SK-N-SH (cell line): ENCODE data around the gene CDAN1. TPM values are rescaled to one million over a fixed set of nuclear protein-coding genes. Genes with fewer than 3 reads are reported as not detected.

Experiments used
- CTCF ChIA-PET: fragments of 300-600, 350-600 bp; formaldehyde crosslinking; extraction: SDS; loops from one replicate; lab custom pipeline; 2021; lab: Yijun Ruan, JAX
- POLR2A ChIA-PET: fragments of 350-600 bp; sonication (Branson Sonifier 250); formaldehyde crosslinking; extraction: SDS; loops from one replicate; lab custom pipeline; 2020; ENCODE audit warnings: antibody characterized with exemption, inconsistent platforms; lab: Yijun Ruan, JAX
- DNase-seq: peaks from one replicate; pipeline ENCODE4 v3.0.0; 2012
- H2AFZ ChIP-seq: fragments of 200-600 bp; sonication (generic); 2 replicates; pipeline ENCODE4 v1.8.1; 2016; ENCODE audit warnings: antibody characterized with exemption, mild to moderate bottlenecking, low read depth
- H3F3A ChIP-seq: fragments of 200-600 bp; sonication (generic); replicated peaks from 2 replicates; pipeline ENCODE3; 2016; ENCODE audit warnings: antibody characterized with exemption, mild to moderate bottlenecking; ENCODE audit not compliant: insufficient read depth
- H3K27ac ChIP-seq, 2 experiments: fragments of 200-500 bp in 1 of 2; fragments of 200-600 bp in 1 of 2; sonication (Bioruptor generic) in 1 of 2; sonication (generic), shearing (Covaris generic) in 1 of 2; 2 replicates each; pipeline versions ENCODE4 v1.5.1 to v1.6.1; 2014 to 2016; ENCODE audit warnings: low read depth in 2 of 2, inconsistent platforms in 1 of 2, low read length in 1 of 2, mild to moderate bottlenecking in 1 of 2, mixed read lengths in 1 of 2
- H3K27me3 ChIP-seq: fragments of 200-600 bp; sonication (generic), shearing (Covaris generic); 2 replicates; pipeline ENCODE4 v1.6.1; 2016; ENCODE audit warnings: mixed run types; ENCODE audit not compliant: insufficient read depth
- H3K36me3 ChIP-seq, 2 experiments: fragments of 200-500 bp in 1 of 2; fragments of 200-600 bp in 1 of 2; sonication (Bioruptor generic) in 1 of 2; sonication (generic) in 1 of 2; replicated peaks in 1 of 2; 2 replicates each; pipeline versions ENCODE3 to v1.5.1; 2014 to 2016; ENCODE audit warnings: low read length in 1 of 2, mild to moderate bottlenecking in 1 of 2; ENCODE audit not compliant: insufficient read depth in 2 of 2, control insufficient read depth in 1 of 2
- H3K4me1 ChIP-seq, 2 experiments: fragments of 200-500 bp in 1 of 2; fragments of 200-600 bp in 1 of 2; sonication (Bioruptor generic) in 1 of 2; sonication (generic), shearing (Covaris generic) in 1 of 2; 2 replicates each; pipeline versions ENCODE4 v1.5.1 to v1.6.1; 2014 to 2016; ENCODE audit warnings: low read depth in 1 of 2, low read length in 1 of 2, mixed run types in 1 of 2; ENCODE audit not compliant: insufficient read depth in 2 of 2, control insufficient read depth in 1 of 2
- H3K4me2 ChIP-seq: fragments of 200-600 bp; sonication (generic), shearing (Covaris generic); 2 replicates; pipeline ENCODE4 v1.6.1; 2017; ENCODE audit warnings: mixed run types
- H3K4me3 ChIP-seq, 2 experiments: fragments of 200-500 bp in 1 of 2; fragments of 200-600 bp in 1 of 2; sonication (Bioruptor generic) in 1 of 2; sonication (generic), shearing (Covaris generic) in 1 of 2; 2 replicates each; pipeline versions ENCODE4 v1.5.1 to v1.8.1; 2014 to 2016; ENCODE audit warnings: low read depth in 2 of 2, inconsistent platforms in 1 of 2, low read length in 1 of 2, mild to moderate bottlenecking in 1 of 2, mixed read lengths in 1 of 2, moderate library complexity in 1 of 2
- H3K79me2 ChIP-seq: fragments of 200-600 bp; sonication (generic); 2 replicates; pipeline ENCODE4 v1.8.1; 2017; ENCODE audit warnings: mild to moderate bottlenecking; ENCODE audit not compliant: insufficient read depth
- H3K9ac ChIP-seq: fragments of 200-600 bp; sonication (generic); 2 replicates; pipeline ENCODE4 v1.6.1; 2017; ENCODE audit warnings: mixed run types
- H3K9me2 ChIP-seq: fragments of 200-600 bp; sonication (generic); 2 replicates; pipeline ENCODE4 v1.6.1; 2017; ENCODE audit warnings: mixed run types
- H3K9me3 ChIP-seq: fragments of 200-600 bp; sonication (generic); 2 replicates; pipeline ENCODE4 v1.6.1; 2017; ENCODE audit warnings: mixed run types, mild to moderate bottlenecking, moderate library complexity
- H4K20me1 ChIP-seq: fragments of 200-600 bp; sonication (generic); 2 replicates; pipeline ENCODE4 v1.6.1; 2017; ENCODE audit warnings: mild to moderate bottlenecking, mixed run types; ENCODE audit not compliant: insufficient read depth
- EZH2phosphoT487 ChIP-seq: fragments of 200-600 bp; sonication (generic); IDR thresholded peaks from 2 replicates; pipeline ENCODE4 v1.6.1; 2017; ENCODE audit warnings: low read depth, mixed run types, mild to moderate bottlenecking, antibody characterized with exemption, moderate library complexity, borderline replicate concordance
- GABPA ChIP-seq: IDR thresholded peaks from 2 replicates; pipeline ENCODE4 v1.4.0; 2012; ENCODE audit warnings: low read depth, mild to moderate bottlenecking
- MXI1 ChIP-seq: IDR thresholded peaks from 2 replicates; pipeline ENCODE4 v1.6.1; 2012; ENCODE audit warnings: mild to moderate bottlenecking, low read depth, low read length, improper control_type of control experiment
- RFX5 ChIP-seq: IDR thresholded peaks from 2 replicates; pipeline ENCODE4 v1.6.1; 2012; ENCODE audit warnings: mild to moderate bottlenecking, improper control_type of control experiment, low read length
- SIN3A ChIP-seq: IDR thresholded peaks from 2 replicates; pipeline ENCODE4 v1.6.1; 2012; ENCODE audit warnings: low read depth, mild to moderate bottlenecking, low read length, moderate library complexity, borderline replicate concordance
- TCF12 ChIP-seq: IDR thresholded peaks from 2 replicates; pipeline ENCODE4 v1.4.0; 2012
- WGBS: methylation state at CpG from one replicate; pipeline ENCODE4 v1.1.6; 2017; ENCODE audit warnings: low lambda C conversion rate; 5-methylcytosine and 5-hydroxymethylcytosine counted together
- polyA plus RNA-seq, 3 experiments: library from polyadenylated mRNA; depleted of rRNA; stranded (reverse); fragments of >200 nt; gene quantifications; 2 replicates each; pipeline ENCODE4 v1.2.3, GENCODE V29; 2012
- TF ChIP-seq, protein P1 (sequence below): fragments of 150-350 bp; IDR thresholded peaks from 2 replicates; pipeline ENCODE4 v1.6.1; 2017; ENCODE audit warnings: antibody characterized with exemption, low read length, low read depth, borderline replicate concordance
- TF ChIP-seq, protein P2 (sequence below): IDR thresholded peaks from 2 replicates; pipeline ENCODE4 v1.6.1; 2012; ENCODE audit warnings: mild to moderate bottlenecking, low read depth, low read length, moderate library complexity

CDAN1 gene
- polyA plus RNA-seq, 1 of the 3 experiments (the other 2 are of a cell fraction), result 6.2 TPM

DNA sequence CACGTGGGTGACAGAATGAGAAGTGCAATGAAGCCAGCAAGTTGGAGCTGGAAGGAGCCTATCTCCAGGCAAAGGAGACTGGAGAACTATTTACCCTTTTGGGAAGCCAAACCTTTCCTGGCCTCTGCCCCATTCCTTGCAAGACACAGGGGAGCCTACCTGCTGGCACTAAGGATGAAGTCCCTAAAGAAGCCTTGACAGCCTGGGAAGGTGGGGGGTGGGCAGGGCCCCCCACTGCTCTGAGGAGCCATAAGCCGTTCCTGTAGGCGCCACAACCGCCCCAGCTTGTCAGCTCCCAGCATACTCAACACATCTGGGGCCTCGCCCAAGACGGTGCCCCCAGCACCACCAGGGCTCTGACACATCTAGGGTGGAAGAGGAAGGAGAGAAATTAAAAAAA, 5.5 kb downstream of the CDAN1 start (continued):
- TF ChIP-seq, protein P1, sequence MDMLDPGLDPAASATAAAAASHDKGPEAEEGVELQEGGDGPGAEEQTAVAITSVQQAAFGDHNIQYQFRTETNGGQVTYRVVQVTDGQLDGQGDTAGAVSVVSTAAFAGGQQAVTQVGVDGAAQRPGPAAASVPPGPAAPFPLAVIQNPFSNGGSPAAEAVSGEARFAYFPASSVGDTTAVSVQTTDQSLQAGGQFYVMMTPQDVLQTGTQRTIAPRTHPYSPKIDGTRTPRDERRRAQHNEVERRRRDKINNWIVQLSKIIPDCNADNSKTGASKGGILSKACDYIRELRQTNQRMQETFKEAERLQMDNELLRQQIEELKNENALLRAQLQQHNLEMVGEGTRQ, result no peak

DNA sequence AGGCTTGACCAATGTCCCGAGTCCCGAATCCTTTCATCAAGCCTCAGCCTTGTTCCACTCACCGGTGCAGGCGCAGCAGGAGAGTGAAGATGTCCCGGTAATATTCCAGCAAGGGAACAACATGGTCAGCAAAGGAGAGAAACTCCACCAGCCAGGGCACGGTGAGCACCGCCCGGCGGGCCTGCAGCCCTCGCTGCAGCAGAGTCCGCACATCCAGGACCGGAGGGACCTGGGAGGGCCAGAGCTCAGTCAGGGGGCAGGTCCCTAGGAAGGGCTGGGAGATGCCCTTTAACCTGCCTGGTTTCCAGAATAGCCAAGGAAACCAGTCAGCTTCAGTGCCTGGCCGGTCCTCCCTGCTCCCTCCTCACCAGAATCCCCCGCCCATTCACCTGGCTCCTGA, 6.4 kb downstream of the CDAN1 start:
- H3K79me2 ChIP-seq, result peaks cover 8% of the 10 kb centered on the region; the same call in 1 of the 2 replicates
- ChIA-PET CTCF (interaction anchor here (1.3 to 1.8 kb wide), 2 partner anchors 17 to 196 kb away, joined by 4 to 6 read pairs; no protein-coding TSS in a partner anchor), POLR2A (no interaction called here)
- H3K4me1 ChIP-seq, result peaks cover 0 to 9% of the 10 kb centered on the region in 2 experiments; a peak in 1 of 4 replicates
- no peak for TF ChIP-seq RFX5
- TF ChIP-seq GABPA, result no peak
- no peak for TF ChIP-seq SIN3A
- TF ChIP-seq EZH2phosphoT487, result no peak
- TF ChIP-seq, protein P2, sequence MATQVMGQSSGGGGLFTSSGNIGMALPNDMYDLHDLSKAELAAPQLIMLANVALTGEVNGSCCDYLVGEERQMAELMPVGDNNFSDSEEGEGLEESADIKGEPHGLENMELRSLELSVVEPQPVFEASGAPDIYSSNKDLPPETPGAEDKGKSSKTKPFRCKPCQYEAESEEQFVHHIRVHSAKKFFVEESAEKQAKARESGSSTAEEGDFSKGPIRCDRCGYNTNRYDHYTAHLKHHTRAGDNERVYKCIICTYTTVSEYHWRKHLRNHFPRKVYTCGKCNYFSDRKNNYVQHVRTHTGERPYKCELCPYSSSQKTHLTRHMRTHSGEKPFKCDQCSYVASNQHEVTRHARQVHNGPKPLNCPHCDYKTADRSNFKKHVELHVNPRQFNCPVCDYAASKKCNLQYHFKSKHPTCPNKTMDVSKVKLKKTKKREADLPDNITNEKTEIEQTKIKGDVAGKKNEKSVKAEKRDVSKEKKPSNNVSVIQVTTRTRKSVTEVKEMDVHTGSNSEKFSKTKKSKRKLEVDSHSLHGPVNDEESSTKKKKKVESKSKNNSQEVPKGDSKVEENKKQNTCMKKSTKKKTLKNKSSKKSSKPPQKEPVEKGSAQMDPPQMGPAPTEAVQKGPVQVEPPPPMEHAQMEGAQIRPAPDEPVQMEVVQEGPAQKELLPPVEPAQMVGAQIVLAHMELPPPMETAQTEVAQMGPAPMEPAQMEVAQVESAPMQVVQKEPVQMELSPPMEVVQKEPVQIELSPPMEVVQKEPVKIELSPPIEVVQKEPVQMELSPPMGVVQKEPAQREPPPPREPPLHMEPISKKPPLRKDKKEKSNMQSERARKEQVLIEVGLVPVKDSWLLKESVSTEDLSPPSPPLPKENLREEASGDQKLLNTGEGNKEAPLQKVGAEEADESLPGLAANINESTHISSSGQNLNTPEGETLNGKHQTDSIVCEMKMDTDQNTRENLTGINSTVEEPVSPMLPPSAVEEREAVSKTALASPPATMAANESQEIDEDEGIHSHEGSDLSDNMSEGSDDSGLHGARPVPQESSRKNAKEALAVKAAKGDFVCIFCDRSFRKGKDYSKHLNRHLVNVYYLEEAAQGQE, result no peak
- TF ChIP-seq TCF12, result no peak
- H4K20me1 ChIP-seq, result no peaks in the 10 kb centered on the region
- H3K9me3 ChIP-seq, result no peaks in the 10 kb centered on the region
- peaks cover 42 to 84% of the 10 kb centered on the region in 2 experiments for H3K36me3 ChIP-seq
- H3K9me2 ChIP-seq, result no peaks in the 10 kb centered on the region
- H2AFZ ChIP-seq, result no peak overlapping the region
- no peaks in the 10 kb centered on the region for H3K27me3 ChIP-seq
- no peaks in the 10 kb centered on the region for H3F3A ChIP-seq
- DNase-seq, result no peak
- 95% methylated on average over 11 of the region's 14 CpGs for WGBS
- H3K27ac ChIP-seq, result no peak overlapping the region
- no peak overlapping the region for H3K4me2 ChIP-seq
- H3K9ac ChIP-seq, result no peak overlapping the region
- H3K4me3 ChIP-seq, result no peak overlapping the region

DNA sequence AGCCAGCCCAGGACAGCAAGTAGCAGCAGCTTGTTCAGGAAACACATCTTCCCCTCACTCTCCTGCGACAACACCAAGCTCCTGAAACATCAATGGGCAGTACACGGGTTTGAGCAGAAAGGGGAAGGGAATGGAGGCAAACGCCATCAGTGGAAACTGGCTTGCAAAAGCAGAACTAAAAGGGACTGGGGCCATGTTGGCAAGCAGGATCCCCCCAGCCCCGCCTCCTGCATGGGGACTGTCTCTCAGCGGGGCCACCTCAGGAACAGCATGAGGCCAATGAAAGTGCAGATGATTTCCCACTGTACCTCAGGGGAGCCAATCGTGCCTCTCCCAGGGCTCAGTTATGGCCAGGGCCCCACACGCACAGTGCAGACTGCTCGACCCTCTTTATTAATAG, 6.8 kb downstream of the CDAN1 start:
- H3K4me1 ChIP-seq, result peaks cover 0 to 7% of the 10 kb centered on the region in 2 experiments; a peak in 1 of 4 replicates
- DNase-seq, result peak; percentile 16
- H3K27ac ChIP-seq, result no peak overlapping the region
- peaks cover 42 to 88% of the 10 kb centered on the region in 2 experiments for H3K36me3 ChIP-seq
- H3K27me3 ChIP-seq, result no peaks in the 10 kb centered on the region
- no peaks in the 10 kb centered on the region for H3F3A ChIP-seq
- ChIA-PET CTCF (interaction anchor here (1.3 to 1.8 kb wide), 2 partner anchors 17 to 197 kb away, joined by 4 to 6 read pairs; no protein-coding TSS in a partner anchor), POLR2A (no interaction called here)
- peaks cover 4% of the 10 kb centered on the region; the same call in 1 of the 2 replicates for H3K79me2 ChIP-seq
- TF ChIP-seq MXI1, result no peak
- H2AFZ ChIP-seq, result no peak overlapping the region
- no peak overlapping the region for H3K9ac ChIP-seq
- no peaks in the 10 kb centered on the region for H3K9me2 ChIP-seq
- no peak overlapping the region for H3K4me3 ChIP-seq
- 82% methylated on average over 5 of the region's 8 CpGs for WGBS
- H3K9me3 ChIP-seq, result no peaks in the 10 kb centered on the region
- no peak overlapping the region for H3K4me2 ChIP-seq
- no peaks in the 10 kb centered on the region for H4K20me1 ChIP-seq
